Neural progenitor cell (in vitro differentiated cells): ENCODE results near the gene SIPA1L3.

Experiments used
- EZH2 ChIP-seq: fragments of 200-600 bp; sonication (generic); IDR thresholded peaks from 2 replicates; pipeline ENCODE4 v1.6.1; 2017; ENCODE audit warnings: antibody characterized with exemption, mild to moderate bottlenecking, moderate library complexity
- TF ChIP-seq, protein P1 (sequence below): fragments of 200-600 bp; sonication (generic); IDR thresholded peaks from 2 replicates; pipeline ENCODE4 v1.5.1; 2017; ENCODE audit warnings: antibody characterized with exemption, mild to moderate bottlenecking

DNA sequence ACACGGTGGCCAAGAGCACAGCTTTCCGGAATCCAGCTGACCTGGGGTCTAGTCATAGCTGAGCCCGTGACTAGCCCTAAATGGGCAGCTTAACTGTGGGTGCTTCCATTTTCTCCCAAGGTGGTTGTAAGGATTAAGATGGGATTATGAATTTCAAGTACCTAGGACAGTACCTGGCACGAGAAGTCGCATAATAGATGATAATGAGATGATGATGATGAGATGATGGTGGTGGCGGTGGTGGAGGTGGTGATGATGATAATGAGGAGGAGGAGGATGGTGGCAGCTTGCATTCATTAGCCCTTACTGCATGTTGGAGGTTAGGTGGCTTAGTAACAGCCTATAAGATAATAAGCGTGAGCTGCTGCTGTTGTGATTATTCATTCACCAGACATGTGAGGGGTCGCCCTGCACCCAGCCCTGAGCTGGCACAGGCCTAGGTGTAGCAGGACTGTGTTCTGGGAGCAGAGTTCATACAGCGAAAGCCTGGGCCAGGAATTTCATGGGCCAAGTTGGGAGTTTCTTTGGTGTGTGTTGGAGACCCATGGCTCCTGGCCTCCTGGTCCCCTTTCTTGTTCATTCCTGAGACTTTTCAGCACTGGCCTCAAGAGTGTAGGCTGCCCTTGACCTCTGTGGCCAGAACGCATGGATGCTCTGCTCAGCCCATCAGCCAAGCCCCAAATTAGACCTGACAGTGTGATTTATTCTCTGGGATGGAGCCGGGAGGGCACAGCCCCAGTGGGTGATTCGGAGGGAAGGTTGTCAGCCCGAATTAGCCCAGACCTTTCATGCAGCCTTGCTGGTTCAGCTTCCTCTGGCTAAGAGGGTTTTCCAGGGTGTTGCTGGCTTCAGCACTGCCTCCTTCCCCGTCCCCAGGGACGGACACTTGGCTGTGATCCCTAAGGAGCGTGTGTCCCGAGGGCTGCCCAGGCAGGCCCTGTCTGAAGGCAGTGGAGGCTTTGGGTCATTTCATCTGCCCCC lies 128.8 kb downstream of the SIPA1L3 start:
- TF ChIP-seq EZH2 = no peak
- TF ChIP-seq, protein P1, sequence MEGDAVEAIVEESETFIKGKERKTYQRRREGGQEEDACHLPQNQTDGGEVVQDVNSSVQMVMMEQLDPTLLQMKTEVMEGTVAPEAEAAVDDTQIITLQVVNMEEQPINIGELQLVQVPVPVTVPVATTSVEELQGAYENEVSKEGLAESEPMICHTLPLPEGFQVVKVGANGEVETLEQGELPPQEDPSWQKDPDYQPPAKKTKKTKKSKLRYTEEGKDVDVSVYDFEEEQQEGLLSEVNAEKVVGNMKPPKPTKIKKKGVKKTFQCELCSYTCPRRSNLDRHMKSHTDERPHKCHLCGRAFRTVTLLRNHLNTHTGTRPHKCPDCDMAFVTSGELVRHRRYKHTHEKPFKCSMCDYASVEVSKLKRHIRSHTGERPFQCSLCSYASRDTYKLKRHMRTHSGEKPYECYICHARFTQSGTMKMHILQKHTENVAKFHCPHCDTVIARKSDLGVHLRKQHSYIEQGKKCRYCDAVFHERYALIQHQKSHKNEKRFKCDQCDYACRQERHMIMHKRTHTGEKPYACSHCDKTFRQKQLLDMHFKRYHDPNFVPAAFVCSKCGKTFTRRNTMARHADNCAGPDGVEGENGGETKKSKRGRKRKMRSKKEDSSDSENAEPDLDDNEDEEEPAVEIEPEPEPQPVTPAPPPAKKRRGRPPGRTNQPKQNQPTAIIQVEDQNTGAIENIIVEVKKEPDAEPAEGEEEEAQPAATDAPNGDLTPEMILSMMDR = no peak
